ENCODE results near the gene RPP30.
"Not testable (repeated sequence)": the region's sequence is repeated elsewhere in the genome, so short reads cannot be mapped to it uniquely, and the experiment has no call there.

The RPP30 gene

DNA sequence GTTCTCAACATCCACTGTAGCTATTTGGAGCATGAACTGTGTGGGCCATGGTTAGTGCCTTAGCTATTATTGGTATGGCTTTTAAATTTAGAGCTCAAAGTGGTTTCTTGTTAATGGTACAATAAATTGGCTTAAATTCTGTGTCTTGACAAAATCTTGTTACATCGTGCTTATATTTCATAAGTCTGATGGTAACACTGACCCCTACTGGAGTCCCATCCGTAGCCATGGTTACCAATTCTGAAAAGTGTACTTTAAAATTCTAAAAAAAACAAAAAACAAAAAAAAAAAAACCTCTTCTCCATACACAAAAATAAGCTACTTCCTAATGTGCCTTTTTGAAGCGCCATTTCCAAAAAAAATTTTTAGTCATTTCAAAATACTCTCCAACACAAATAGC lies 6.4 kb upstream of the RPP30 start:
- TF ChIP-seq TAF1 (IDR thresholded peaks at IDR 0.05; ENCODE audit: low read depth, low read length) (no peak), POU2F2 (IDR thresholded peaks at IDR 0.05; ENCODE audit: low read depth, low read length) (no peak), POLR2AphosphoS5 (IDR thresholded peaks at IDR 0.05; ENCODE audit: low read depth, low read length) (no peak), POLR2A (IDR thresholded peaks at IDR 0.05; ENCODE audit: low read depth, low read length) (no peak), SPI1 (IDR thresholded peaks at IDR 0.05; ENCODE audit: low read depth, low read length) (no peak), PAX5 (IDR thresholded peaks at IDR 0.05; ENCODE audit: insufficient read depth, low read length, severe bottlenecking) (no peak)
- DNase-seq (ENCODE audit: insufficient read length, low spot score) (no peak), FAIRE-seq (no peak)

DNA sequence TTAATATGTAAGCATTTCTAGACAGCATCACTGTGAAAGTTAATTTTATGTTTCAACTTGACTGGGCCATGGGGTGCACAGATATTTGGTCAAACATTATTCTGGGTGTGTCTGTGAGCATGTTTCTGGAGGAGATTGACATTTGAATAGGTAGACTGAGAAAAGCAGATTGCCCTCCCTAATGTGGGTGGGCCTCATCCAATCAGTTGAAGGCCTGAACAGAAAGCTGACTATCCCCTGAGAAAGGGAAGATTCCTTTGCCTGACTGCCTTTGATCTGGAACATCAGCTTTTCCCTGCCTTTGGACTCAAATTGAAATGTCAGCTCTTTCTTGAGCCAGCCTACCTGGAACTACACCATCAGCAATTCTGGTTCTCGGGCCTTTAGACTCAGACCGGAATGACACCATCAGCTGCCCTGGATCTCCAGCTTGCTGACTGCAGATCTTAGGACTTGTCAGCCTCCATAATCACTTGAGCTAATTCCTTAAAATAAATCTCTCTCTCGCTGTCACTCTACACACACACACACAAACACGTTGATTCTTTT lies 5.7 kb upstream of the RPP30 start:
- FAIRE-seq = no peak
- DNase-seq (ENCODE audit: insufficient read length, low spot score) = no peak
- no peak for TF ChIP-seq POLR2AphosphoS5 (IDR thresholded peaks at IDR 0.05; ENCODE audit: low read depth, low read length)
- TF ChIP-seq POU2F2 (IDR thresholded peaks at IDR 0.05; ENCODE audit: low read depth, low read length) = no peak
- no peak for TF ChIP-seq PAX5 (IDR thresholded peaks at IDR 0.05; ENCODE audit: insufficient read depth, low read length, severe bottlenecking)
- TF ChIP-seq TAF1 (IDR thresholded peaks at IDR 0.05; ENCODE audit: low read depth, low read length) = no peak
- no peak for TF ChIP-seq POLR2A (IDR thresholded peaks at IDR 0.05; ENCODE audit: low read depth, low read length)
- TF ChIP-seq SPI1 (IDR thresholded peaks at IDR 0.05; ENCODE audit: low read depth, low read length) = no peak

DNA sequence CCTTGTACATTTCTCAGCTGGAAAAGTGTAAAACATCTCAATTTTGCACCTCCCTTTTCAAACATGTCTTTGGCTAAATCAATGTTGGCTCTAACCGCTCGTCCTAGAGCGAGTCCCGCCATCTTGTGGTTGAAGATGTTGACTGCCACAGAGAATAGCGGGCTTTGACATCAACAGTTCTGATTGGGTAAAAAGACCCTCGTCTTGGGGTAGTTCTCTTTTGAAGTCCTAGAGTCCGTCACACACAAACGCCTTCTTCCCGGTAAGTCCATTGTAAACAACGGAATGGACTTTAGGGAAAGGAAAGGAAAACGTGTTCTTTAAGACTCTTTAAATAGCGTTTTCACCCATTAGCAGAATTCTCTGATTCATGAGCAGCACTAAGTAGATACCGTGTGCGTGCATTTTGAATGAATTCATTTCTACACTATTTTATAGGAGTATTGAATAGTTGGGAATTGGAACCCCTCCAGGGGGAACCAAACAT lies 452 bp upstream of the RPP30 start:
- FAIRE-seq = peak; percentile 90
- TF ChIP-seq SPI1 (IDR thresholded peaks at IDR 0.05; ENCODE audit: low read depth, low read length) (no peak), PAX5 (IDR thresholded peaks at IDR 0.05; ENCODE audit: insufficient read depth, low read length, severe bottlenecking) (no peak), POLR2A (IDR thresholded peaks at IDR 0.05; ENCODE audit: low read depth, low read length) (no peak), POLR2AphosphoS5 (IDR thresholded peaks at IDR 0.05; ENCODE audit: low read depth, low read length) (no peak), TAF1 (IDR thresholded peaks at IDR 0.05; ENCODE audit: low read depth, low read length) (no peak), POU2F2 (IDR thresholded peaks at IDR 0.05; ENCODE audit: low read depth, low read length) (no peak)
- no peak for DNase-seq (ENCODE audit: insufficient read length, low spot score)

DNA sequence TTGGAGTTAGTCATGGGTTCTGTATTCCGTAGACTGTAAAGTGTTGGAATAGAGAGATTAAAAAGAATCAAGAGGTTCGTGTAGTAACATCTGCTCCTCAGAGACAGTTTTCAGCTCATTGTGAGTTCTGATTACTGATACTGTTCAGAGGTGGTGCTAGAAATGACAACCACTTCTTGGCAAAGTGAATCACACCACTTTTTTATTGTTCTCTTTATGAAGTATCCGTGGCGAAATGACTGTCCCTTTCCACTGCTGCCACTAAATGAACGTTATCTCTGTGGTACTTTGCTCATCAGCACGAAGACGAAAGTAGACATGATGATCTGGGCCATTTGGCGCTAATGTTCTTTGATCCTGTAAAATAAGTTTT lies 860 bp downstream of the RPP30 start:
- FAIRE-seq (peak; percentile 69), DNase-seq (ENCODE audit: insufficient read length, low spot score) (no peak)
- TF ChIP-seq POLR2A (IDR thresholded peaks at IDR 0.05; ENCODE audit: low read depth, low read length) (no peak), POLR2AphosphoS5 (IDR thresholded peaks at IDR 0.05; ENCODE audit: low read depth, low read length) (no peak), SPI1 (IDR thresholded peaks at IDR 0.05; ENCODE audit: low read depth, low read length) (no peak), PAX5 (IDR thresholded peaks at IDR 0.05; ENCODE audit: insufficient read depth, low read length, severe bottlenecking) (no peak), POU2F2 (IDR thresholded peaks at IDR 0.05; ENCODE audit: low read depth, low read length) (no peak), TAF1 (IDR thresholded peaks at IDR 0.05; ENCODE audit: low read depth, low read length) (no peak)

DNA sequence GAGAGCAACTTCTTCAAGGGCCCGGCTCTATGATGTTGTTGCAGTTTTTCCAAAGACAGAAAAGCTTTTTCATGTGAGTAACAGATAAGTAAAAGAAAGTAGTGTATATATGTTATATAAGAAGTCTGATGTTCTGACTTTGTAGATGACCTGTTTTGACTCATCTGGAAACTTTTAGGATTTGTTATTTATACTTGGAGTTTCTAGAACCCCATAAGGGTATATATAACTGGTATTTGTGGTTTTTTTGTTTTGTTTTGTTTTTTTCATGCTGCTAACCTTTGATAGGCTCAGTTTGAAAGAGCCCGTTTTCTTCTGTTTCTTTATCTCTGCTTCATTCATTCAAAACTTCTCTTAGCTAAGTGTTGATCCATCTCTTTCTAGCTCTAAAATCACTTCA lies 7.3 kb downstream of the RPP30 start:
- FAIRE-seq = no peak
- TF ChIP-seq POLR2A (IDR thresholded peaks at IDR 0.05; ENCODE audit: low read depth, low read length) (no peak), TAF1 (IDR thresholded peaks at IDR 0.05; ENCODE audit: low read depth, low read length) (no peak), POU2F2 (IDR thresholded peaks at IDR 0.05; ENCODE audit: low read depth, low read length) (no peak), POLR2AphosphoS5 (IDR thresholded peaks at IDR 0.05; ENCODE audit: low read depth, low read length) (no peak), SPI1 (IDR thresholded peaks at IDR 0.05; ENCODE audit: low read depth, low read length) (no peak), PAX5 (IDR thresholded peaks at IDR 0.05; ENCODE audit: insufficient read depth, low read length, severe bottlenecking) (no peak)
- DNase-seq (ENCODE audit: insufficient read length, low spot score) = no peak

DNA sequence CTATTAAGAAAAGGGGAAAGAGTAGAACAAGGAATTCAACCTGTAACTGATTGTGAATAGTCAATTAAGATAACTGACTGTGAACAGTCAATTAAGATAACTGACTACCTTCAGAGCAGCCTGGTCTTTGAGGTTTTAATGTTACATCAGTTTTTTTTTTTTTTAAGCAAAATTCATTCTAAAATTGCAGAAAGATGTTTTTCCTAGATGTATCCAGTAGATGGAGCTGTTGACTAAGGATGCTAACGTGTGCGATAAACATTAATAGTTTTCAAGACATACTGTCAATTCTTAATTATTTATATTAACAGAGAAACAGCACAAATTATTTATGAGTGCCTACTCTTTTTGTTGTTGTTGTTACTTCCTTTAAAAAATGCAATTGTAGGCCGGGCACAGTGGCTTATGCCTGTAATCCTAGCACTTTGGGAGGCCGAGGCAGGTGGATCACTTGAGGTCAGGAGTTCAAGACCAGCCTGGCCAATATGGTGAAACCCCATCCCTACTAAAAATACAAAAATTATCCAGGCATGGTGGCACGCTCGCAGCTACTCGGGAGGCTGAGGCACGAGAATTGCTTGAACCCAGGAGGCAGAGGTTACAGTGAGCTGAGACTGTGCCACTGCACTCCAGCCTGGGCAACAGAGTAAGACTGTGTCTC lies 8.4 kb downstream of the RPP30 start:
- FAIRE-seq = peak; percentile 26
- not testable (repeated sequence) for DNase-seq (ENCODE audit: insufficient read length, low spot score)

DNA sequence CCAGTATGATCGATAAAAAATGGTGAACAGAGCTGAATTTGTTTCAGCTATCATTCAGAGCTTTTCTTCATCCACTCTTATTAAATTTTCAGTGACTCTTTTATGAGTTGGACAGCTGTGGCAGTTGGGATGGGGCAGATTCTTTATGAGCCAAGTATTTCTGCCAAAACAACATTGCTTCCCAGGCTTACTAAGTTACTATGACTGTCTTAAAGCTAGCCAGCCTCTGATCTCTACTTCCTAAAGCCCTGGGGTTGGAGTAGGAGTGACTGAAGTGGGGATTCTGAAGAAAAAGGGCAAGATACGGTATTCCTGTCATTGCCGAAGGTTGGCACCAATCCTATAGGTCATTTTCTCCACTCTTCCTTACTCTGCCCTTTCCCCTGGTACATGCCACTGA lies 12.7 kb downstream of the RPP30 start:
- FAIRE-seq = no peak
- DNase-seq (ENCODE audit: insufficient read length, low spot score) = no peak
- no peak for TF ChIP-seq POLR2A (IDR thresholded peaks at IDR 0.05; ENCODE audit: low read depth, low read length)
- TF ChIP-seq PAX5 (IDR thresholded peaks at IDR 0.05; ENCODE audit: insufficient read depth, low read length, severe bottlenecking) = no peak
- no peak for TF ChIP-seq POU2F2 (IDR thresholded peaks at IDR 0.05; ENCODE audit: low read depth, low read length)
- TF ChIP-seq SPI1 (IDR thresholded peaks at IDR 0.05; ENCODE audit: low read depth, low read length) = no peak
- no peak for TF ChIP-seq POLR2AphosphoS5 (IDR thresholded peaks at IDR 0.05; ENCODE audit: low read depth, low read length)
- TF ChIP-seq TAF1 (IDR thresholded peaks at IDR 0.05; ENCODE audit: low read depth, low read length) = no peak

DNA sequence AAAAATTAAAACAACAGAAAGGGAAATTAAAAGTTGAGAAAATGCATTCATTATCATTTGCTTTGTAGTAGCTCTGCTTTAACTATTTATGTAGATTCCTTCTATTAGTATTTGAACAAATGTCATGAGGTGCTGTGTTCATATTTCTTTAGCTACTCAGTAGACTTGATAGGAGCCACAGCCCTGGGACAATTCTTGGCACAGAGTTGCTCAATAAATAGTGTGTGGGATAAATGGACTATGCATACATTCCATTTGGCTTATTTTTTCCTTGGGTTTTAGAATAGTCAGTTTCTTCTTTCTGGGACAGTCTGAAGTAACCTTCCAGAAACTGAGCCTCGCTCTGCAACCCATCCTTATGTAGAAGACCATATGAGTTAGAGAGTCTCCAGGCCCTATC lies 13.4 kb downstream of the RPP30 start:
- FAIRE-seq (no peak), DNase-seq (ENCODE audit: insufficient read length, low spot score) (no peak)

DNA sequence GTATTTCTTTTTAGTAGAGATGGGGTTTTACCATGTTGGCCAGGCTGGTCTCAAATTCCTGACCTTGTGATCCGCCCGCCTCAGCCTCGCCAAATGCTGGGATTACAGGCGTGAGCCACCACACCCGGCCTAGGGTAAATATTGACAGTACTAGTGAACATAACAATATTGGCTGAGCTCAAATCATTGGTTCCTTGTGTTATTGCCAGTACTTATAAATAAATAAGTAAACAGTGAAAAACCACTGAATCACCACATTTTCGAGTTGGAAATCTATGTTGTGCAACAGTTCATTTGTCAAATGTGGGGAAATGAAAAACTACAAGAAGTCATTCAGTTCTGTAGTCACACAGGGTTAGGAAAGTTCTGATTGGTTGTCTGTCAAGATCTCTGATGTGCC lies 15.8 kb downstream of the RPP30 start:
- TF ChIP-seq POLR2A (IDR thresholded peaks at IDR 0.05; ENCODE audit: low read depth, low read length) (no peak), PAX5 (IDR thresholded peaks at IDR 0.05; ENCODE audit: insufficient read depth, low read length, severe bottlenecking) (no peak), POU2F2 (IDR thresholded peaks at IDR 0.05; ENCODE audit: low read depth, low read length) (no peak), TAF1 (IDR thresholded peaks at IDR 0.05; ENCODE audit: low read depth, low read length) (no peak), POLR2AphosphoS5 (IDR thresholded peaks at IDR 0.05; ENCODE audit: low read depth, low read length) (no peak), SPI1 (IDR thresholded peaks at IDR 0.05; ENCODE audit: low read depth, low read length) (no peak)
- no peak for FAIRE-seq

More for the DNA sequence above, 13.4 kb downstream of the RPP30 start:
- TF ChIP-seq POU2F2 (IDR thresholded peaks at IDR 0.05; ENCODE audit: low read depth, low read length) (no peak), POLR2AphosphoS5 (IDR thresholded peaks at IDR 0.05; ENCODE audit: low read depth, low read length) (no peak), SPI1 (IDR thresholded peaks at IDR 0.05; ENCODE audit: low read depth, low read length) (no peak), PAX5 (IDR thresholded peaks at IDR 0.05; ENCODE audit: insufficient read depth, low read length, severe bottlenecking) (no peak), POLR2A (IDR thresholded peaks at IDR 0.05; ENCODE audit: low read depth, low read length) (no peak), TAF1 (IDR thresholded peaks at IDR 0.05; ENCODE audit: low read depth, low read length) (no peak)

DNA sequence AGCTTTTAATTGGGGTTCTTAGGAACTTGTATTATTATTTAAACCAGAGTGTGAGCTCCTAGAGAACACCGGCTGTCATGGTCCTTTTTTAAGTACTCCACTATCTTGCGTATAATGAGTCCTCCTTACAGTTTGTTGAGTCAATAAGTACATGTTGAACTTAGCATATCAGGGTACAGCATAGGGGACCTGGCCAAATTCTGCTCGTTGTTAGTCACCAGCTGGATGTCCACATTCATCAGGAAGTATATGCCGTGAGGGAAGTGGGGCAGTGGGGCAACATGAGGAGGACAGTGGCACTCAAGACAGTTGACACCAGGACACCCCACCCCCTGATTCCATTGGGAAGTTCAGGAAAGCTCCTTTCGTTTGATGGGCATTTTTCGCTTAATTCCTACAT lies 16.6 kb downstream of the RPP30 start:
- DNase-seq (ENCODE audit: insufficient read length, low spot score) (no peak), FAIRE-seq (no peak)
- TF ChIP-seq SPI1 (IDR thresholded peaks at IDR 0.05; ENCODE audit: low read depth, low read length) = no peak
- TF ChIP-seq POLR2A (IDR thresholded peaks at IDR 0.05; ENCODE audit: low read depth, low read length) = no peak
- TF ChIP-seq TAF1 (IDR thresholded peaks at IDR 0.05; ENCODE audit: low read depth, low read length) = no peak
- TF ChIP-seq POLR2AphosphoS5 (IDR thresholded peaks at IDR 0.05; ENCODE audit: low read depth, low read length) = no peak
- no peak for TF ChIP-seq PAX5 (IDR thresholded peaks at IDR 0.05; ENCODE audit: insufficient read depth, low read length, severe bottlenecking)
- TF ChIP-seq POU2F2 (IDR thresholded peaks at IDR 0.05; ENCODE audit: low read depth, low read length) = no peak

More for the DNA sequence above, 15.8 kb downstream of the RPP30 start:
- no peak for DNase-seq (ENCODE audit: insufficient read length, low spot score)
